Caco-2 (cell line): ENCODE results near the gene SCAANT1. TPM values are rescaled to one million over a fixed set of nuclear protein-coding genes. Genes with fewer than 3 reads are reported as not detected.

Experiments used
- BruUV-seq: library from RNA; stranded (reverse); fragments of 400-500 nt; replicated peaks from 2 replicates; lab custom pipeline; 2021; lab: Mats Ljungman, UMichigan
- CTCF ChIA-PET: fragments of 300-600 bp; sonication (Branson Sonifier 250); formaldehyde crosslinking; loops from one replicate; lab custom pipeline; 2022; ENCODE audit warnings: antibody characterized with exemption; lab: Charles Lee
- POLR2A ChIA-PET: fragments of 300-600 bp; sonication (Branson Sonifier 250); formaldehyde crosslinking; loops from one replicate; lab custom pipeline; 2022; ENCODE audit warnings: antibody characterized with exemption; lab: Charles Lee
- DNase-seq, 2 experiments: peaks; one replicate each; pipeline versions ENCODE4 v3.0.0 to v3.0.0-alpha.2; 2020 to 2022
- H3K27me3 ChIP-seq: replicated peaks from 2 replicates; pipeline ENCODE4 v1.6.0; 2011; ENCODE audit warnings: low read length; ENCODE audit not compliant: control insufficient read depth, insufficient read depth
- H3K36me3 ChIP-seq: 2 replicates; pipeline ENCODE4 v1.5.1; 2011; ENCODE audit warnings: low read length; ENCODE audit not compliant: control insufficient read depth, insufficient read depth
- H3K4me1 ChIP-seq: fragments of 250-450 bp; sonication (Bioruptor Pico); 2 replicates; pipeline ENCODE4 v1.5.1; 2020; ENCODE audit warnings: mild to moderate bottlenecking
- H3K4me3 ChIP-seq: 2 replicates; pipeline ENCODE4 v1.5.1; 2011; ENCODE audit warnings: low read depth, mild to moderate bottlenecking, control low read depth, low read length
- H3K9me3 ChIP-seq: fragments of 250-450 bp; sonication (Bioruptor Pico); 2 replicates; pipeline ENCODE4 v1.5.1; 2020; ENCODE audit warnings: mild to moderate bottlenecking, moderate library complexity
- H3K27ac Mint-ChIP-seq: one replicate; pipeline ENCODE4 v1.8.0; 2022; ENCODE audit warnings: mixed read lengths; ENCODE audit not compliant: unreplicated experiment
- H3K27me3 Mint-ChIP-seq: one replicate; pipeline ENCODE4 v1.8.0; 2022; ENCODE audit warnings: mixed read lengths; ENCODE audit not compliant: insufficient read depth, unreplicated experiment
- H3K36me3 Mint-ChIP-seq: one replicate; pipeline ENCODE4 v1.8.0; 2022; ENCODE audit warnings: mild to moderate bottlenecking, mixed read lengths; ENCODE audit not compliant: insufficient read depth, unreplicated experiment
- H3K4me1 Mint-ChIP-seq: one replicate; pipeline ENCODE4 v1.8.0; 2022; ENCODE audit warnings: low read depth, mixed read lengths; ENCODE audit not compliant: unreplicated experiment
- H3K4me3 Mint-ChIP-seq: one replicate; pipeline ENCODE4 v1.8.0; 2022; ENCODE audit warnings: mild to moderate bottlenecking, moderate library complexity, mixed read lengths; ENCODE audit not compliant: unreplicated experiment
- H3K9me3 Mint-ChIP-seq: one replicate; pipeline ENCODE4 v1.8.0; 2022; ENCODE audit warnings: mixed read lengths; ENCODE audit not compliant: unreplicated experiment
- intact Hi-C: fragments of 100-400 bp; cut with micrococcal nuclease; formaldehyde crosslinking; loops from one replicate; pipeline ENCODE4 v1.10.0; 2022; ENCODE audit not compliant: unreplicated experiment
- total RNA-seq: library from RNA; stranded (reverse); gene quantifications from 2 replicates; pipeline ENCODE4 v1.2.3, GENCODE V29; 2022
- TF ChIP-seq, protein P1 (sequence below), 2 experiments: fragments of 200-600 bp in 1 of 2; IDR thresholded peaks; 1 replicate in 1 of 2; 2 replicates in 1 of 2; pipeline versions ENCODE4 v1.5.1 to v1.8.0; 2011 to 2022; ENCODE audit warnings: antibody characterized with exemption in 1 of 2, control low read depth in 1 of 2, inconsistent platforms in 1 of 2, low read depth in 1 of 2, low read length in 1 of 2, mild to moderate bottlenecking in 1 of 2, moderate library complexity in 1 of 2; ENCODE audit not compliant: insufficient read depth in 1 of 2, severe bottlenecking in 1 of 2, unreplicated experiment in 1 of 2

The SCAANT1 gene
- total RNA-seq, 1 experiment from 2014 or later, result not detected

GRCh38 chr3:63947594-63947993 is 35.4 kb upstream of the SCAANT1 start:
- Mint-ChIP-seq H3K4me3 (no peak overlapping the region), H3K9me3 (no peaks in the 10 kb centered on the region), H3K27ac (no peak overlapping the region), H3K27me3 (no peaks in the 10 kb centered on the region), H3K36me3 (peaks cover 7% of the 10 kb centered on the region), H3K4me1 (peaks cover 28% of the 10 kb centered on the region)
- H3K4me3 ChIP-seq, result no peak overlapping the region
- intact Hi-C loops, result loop anchor here (5.0 kb wide), 1 partner anchor 45 kb away; no protein-coding TSS in a partner anchor
- no peaks in the 10 kb centered on the region for H3K27me3 ChIP-seq
- peaks cover 2% of the 10 kb centered on the region for H3K36me3 ChIP-seq
- DNase-seq, result no peak
- CTCF ChIA-PET, result no interaction called here
- no TSS peak for BruUV-seq
- TF ChIP-seq, protein P1, sequence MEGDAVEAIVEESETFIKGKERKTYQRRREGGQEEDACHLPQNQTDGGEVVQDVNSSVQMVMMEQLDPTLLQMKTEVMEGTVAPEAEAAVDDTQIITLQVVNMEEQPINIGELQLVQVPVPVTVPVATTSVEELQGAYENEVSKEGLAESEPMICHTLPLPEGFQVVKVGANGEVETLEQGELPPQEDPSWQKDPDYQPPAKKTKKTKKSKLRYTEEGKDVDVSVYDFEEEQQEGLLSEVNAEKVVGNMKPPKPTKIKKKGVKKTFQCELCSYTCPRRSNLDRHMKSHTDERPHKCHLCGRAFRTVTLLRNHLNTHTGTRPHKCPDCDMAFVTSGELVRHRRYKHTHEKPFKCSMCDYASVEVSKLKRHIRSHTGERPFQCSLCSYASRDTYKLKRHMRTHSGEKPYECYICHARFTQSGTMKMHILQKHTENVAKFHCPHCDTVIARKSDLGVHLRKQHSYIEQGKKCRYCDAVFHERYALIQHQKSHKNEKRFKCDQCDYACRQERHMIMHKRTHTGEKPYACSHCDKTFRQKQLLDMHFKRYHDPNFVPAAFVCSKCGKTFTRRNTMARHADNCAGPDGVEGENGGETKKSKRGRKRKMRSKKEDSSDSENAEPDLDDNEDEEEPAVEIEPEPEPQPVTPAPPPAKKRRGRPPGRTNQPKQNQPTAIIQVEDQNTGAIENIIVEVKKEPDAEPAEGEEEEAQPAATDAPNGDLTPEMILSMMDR (IDR thresholded peaks at IDR 0.05; ENCODE audit: insufficient read depth in 1 of 2, low read depth in 1 of 2, low read length in 1 of 2, severe bottlenecking in 1 of 2, unreplicated experiment in 1 of 2), result no peak
- POLR2A ChIA-PET, result no interaction called here
- no peaks in the 10 kb centered on the region for H3K9me3 ChIP-seq
- peaks cover 10% of the 10 kb centered on the region; the same call in 1 of the 2 replicates for H3K4me1 ChIP-seq

DNA sequence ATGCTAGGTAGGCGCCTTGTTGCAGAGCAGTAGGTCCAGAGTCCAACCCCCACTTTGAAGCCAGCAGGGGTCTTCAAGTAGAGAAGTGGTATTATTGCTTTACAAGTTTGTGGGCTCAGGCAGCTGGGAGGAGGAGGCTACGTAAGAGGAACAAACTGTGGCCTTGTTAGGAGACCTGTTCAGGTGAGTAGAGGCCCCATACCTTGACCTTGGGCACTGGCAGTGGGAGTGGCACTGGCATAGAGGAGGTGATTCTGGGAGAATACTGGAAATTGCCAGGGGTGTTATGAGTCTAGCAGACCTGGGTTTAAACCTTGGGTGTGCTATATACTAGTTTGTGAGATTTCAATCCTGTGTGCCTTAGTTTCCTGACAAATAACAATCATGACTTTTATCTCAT is 34.6 kb upstream of the SCAANT1 start:
- Histone ChIP-seq H3K9me3 (no peaks in the 10 kb centered on the region), H3K4me3 (no peak overlapping the region), H3K4me1 (peaks cover 10% of the 10 kb centered on the region; the same call in 1 of the 2 replicates), H3K27me3 (no peaks in the 10 kb centered on the region), H3K36me3 (peaks cover 2% of the 10 kb centered on the region)
- TF ChIP-seq, protein P1 (IDR thresholded peaks at IDR 0.05; ENCODE audit: insufficient read depth in 1 of 2, low read depth in 1 of 2, low read length in 1 of 2, severe bottlenecking in 1 of 2, unreplicated experiment in 1 of 2), result no peak
- no peak for DNase-seq
- ChIA-PET POLR2A (no interaction called here), CTCF (no interaction called here)
- Mint-ChIP-seq H3K9me3 (no peaks in the 10 kb centered on the region), H3K4me1 (peaks cover 28% of the 10 kb centered on the region), H3K36me3 (peaks cover 7% of the 10 kb centered on the region), H3K4me3 (no peak overlapping the region), H3K27ac (no peak overlapping the region), H3K27me3 (no peaks in the 10 kb centered on the region)
- no TSS peak for BruUV-seq
- intact Hi-C loops, result loop anchor here (5.0 kb wide), 1 partner anchor 46 kb away; no protein-coding TSS in a partner anchor

DNA sequence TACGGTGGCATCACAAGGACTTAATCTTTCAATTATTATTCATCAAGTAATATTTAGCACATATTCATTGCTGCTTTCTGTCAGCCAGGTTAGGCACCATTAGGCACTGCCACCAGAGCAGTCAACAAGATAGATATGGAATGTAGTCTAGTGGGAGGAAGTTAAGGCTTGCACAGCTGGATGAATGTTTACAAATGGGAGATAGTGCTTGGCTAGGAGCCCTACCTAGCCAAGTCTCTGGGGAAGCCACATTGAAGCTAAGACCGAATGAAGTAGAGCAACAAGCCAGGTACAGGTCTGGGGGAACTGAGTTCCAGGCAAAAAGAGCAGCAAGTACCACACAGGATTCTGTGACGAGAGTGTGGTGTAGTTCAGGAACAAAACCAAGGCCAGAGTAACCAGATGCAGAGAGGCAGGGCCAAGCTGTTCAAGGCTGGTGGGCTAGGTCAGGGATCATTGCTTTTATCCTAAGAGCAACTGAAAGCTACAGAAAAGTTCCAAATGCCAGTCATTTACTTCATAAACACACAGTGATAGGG is 33.4 kb upstream of the SCAANT1 start:
- Mint-ChIP-seq H3K4me3 (no peak overlapping the region), H3K27ac (no peak overlapping the region), H3K9me3 (no peaks in the 10 kb centered on the region), H3K27me3 (no peaks in the 10 kb centered on the region), H3K4me1 (peaks cover 28% of the 10 kb centered on the region), H3K36me3 (peaks cover 7% of the 10 kb centered on the region)
- no TSS peak for BruUV-seq
- Histone ChIP-seq H3K9me3 (no peaks in the 10 kb centered on the region), H3K4me1 (peaks cover 10% of the 10 kb centered on the region; the same call in 1 of the 2 replicates), H3K4me3 (no peak overlapping the region), H3K36me3 (peaks cover 2% of the 10 kb centered on the region), H3K27me3 (no peaks in the 10 kb centered on the region)
- CTCF ChIA-PET, result no interaction called here
- POLR2A ChIA-PET, result no interaction called here
- no peak for DNase-seq
- intact Hi-C loops, result loop anchor here (1.0 to 5.0 kb wide), 2 partner anchors 10 to 47 kb away; no protein-coding TSS in a partner anchor
- TF ChIP-seq, protein P1 (IDR thresholded peaks at IDR 0.05; ENCODE audit: insufficient read depth in 1 of 2, low read depth in 1 of 2, low read length in 1 of 2, severe bottlenecking in 1 of 2, unreplicated experiment in 1 of 2), result no peak
